ENCODE measurements around the gene RNU6-7. TPM values are rescaled to one million over a fixed set of nuclear protein-coding genes. Genes with fewer than 3 reads are reported as not detected.

RNU6-7 gene
- total RNA-seq, 1 experiment from 2014 or later, result not detected

DNA sequence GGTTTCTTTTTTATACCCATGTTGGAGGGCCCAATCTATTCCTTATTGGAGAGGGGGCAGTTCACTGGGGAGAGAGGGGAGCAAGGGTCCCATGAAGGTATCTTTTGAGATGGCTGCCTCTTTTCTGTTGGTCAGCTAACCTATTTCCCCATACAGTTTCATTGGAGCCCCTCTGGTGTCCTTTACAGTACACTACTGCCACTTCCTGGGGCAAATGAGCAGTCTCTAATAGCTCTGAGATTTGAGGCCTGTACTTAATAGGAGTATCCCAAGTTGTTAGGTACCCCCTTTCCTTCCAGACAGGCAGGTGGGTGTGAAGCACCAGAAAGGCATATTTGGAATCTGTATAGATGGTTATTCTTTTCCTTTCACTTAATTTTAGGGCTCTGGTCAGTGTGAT lies 42.6 kb downstream of the RNU6-7 start:
- Histone ChIP-seq H2BK120ac (ENCODE audit: low read depth, low read length, poor library complexity, severe bottlenecking) (no peak overlapping the region), H3K27me3 (ENCODE audit: insufficient read depth, low read length) (no peaks in the 10 kb centered on the region), H2AK5ac (ENCODE audit: insufficient read length, low read length) (no peak overlapping the region), H3K14ac (ENCODE audit: insufficient read depth, low read length) (no peak overlapping the region), H4K5ac (ENCODE audit: insufficient read length, low read depth, low read length) (no peak overlapping the region), H3K79me1 (ENCODE audit: insufficient read depth, low read depth, low read length, poor library complexity, severe bottlenecking) (no peaks in the 10 kb centered on the region), H4K91ac (ENCODE audit: insufficient read length, low read depth, low read length) (no peak overlapping the region), H3K79me2 (ENCODE audit: insufficient read depth, low read length) (no peaks in the 10 kb centered on the region), H4K20me1 (ENCODE audit: control insufficient read depth, insufficient read depth, insufficient read length) (no peaks in the 10 kb centered on the region), H4K8ac (replicated peaks; ENCODE audit: insufficient read length, low read depth, low read length) (no peak overlapping the region), H3T11ph (ENCODE audit: low read length) (no peak overlapping the region), H3K9ac (ENCODE audit: extremely low read depth, insufficient read length, low read length) (no peak overlapping the region), H3K56ac (ENCODE audit: insufficient read length, low read depth, low read length) (no peak overlapping the region), H3K18ac (ENCODE audit: insufficient read length, low read depth, low read length) (no peak overlapping the region), H2BK5ac (ENCODE audit: insufficient read length, low read length) (no peak overlapping the region), H3K4me1 (ENCODE audit: insufficient read depth, low read length) (no peaks in the 10 kb centered on the region), H2BK15ac (ENCODE audit: low read depth, low read length) (no peak overlapping the region), H2BK12ac (ENCODE audit: insufficient read length, low read depth, low read length) (no peak overlapping the region), H2AFZ (ENCODE audit: low read length) (no peak overlapping the region), H3K4me2 (ENCODE audit: insufficient read depth, insufficient read length, low read length) (no peak overlapping the region), H3K23me2 (ENCODE audit: insufficient read length, low read depth, low read length, poor library complexity, severe bottlenecking) (no peaks in the 10 kb centered on the region), H3K23ac (ENCODE audit: insufficient read length, low read depth, low read length) (no peak overlapping the region), H3K27ac (ENCODE audit: insufficient read length, low read depth, low read length) (no peak overlapping the region), H2BK20ac (ENCODE audit: low read depth, low read length, poor library complexity, severe bottlenecking) (no peak overlapping the region), H3K4ac (ENCODE audit: low read depth, low read length) (no peak overlapping the region), H3K9me3 (ENCODE audit: control insufficient read depth, low read depth, low read length) (peaks cover 15% of the 10 kb centered on the region)
- no peak overlapping the region for H3K27ac Mint-ChIP-seq
- peaks cover 5 to 14% (median 12%) of the 10 kb centered on the region in 3 experiments; a peak in 6 of 7 replicates for H3K36me3 Mint-ChIP-seq (ENCODE audit: insufficient read depth in 1 of 3, low read depth in 3 of 3)
- no peak overlapping the region for H3K4me3 Mint-ChIP-seq
- TF ChIP-seq, protein P1, sequence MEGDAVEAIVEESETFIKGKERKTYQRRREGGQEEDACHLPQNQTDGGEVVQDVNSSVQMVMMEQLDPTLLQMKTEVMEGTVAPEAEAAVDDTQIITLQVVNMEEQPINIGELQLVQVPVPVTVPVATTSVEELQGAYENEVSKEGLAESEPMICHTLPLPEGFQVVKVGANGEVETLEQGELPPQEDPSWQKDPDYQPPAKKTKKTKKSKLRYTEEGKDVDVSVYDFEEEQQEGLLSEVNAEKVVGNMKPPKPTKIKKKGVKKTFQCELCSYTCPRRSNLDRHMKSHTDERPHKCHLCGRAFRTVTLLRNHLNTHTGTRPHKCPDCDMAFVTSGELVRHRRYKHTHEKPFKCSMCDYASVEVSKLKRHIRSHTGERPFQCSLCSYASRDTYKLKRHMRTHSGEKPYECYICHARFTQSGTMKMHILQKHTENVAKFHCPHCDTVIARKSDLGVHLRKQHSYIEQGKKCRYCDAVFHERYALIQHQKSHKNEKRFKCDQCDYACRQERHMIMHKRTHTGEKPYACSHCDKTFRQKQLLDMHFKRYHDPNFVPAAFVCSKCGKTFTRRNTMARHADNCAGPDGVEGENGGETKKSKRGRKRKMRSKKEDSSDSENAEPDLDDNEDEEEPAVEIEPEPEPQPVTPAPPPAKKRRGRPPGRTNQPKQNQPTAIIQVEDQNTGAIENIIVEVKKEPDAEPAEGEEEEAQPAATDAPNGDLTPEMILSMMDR (conservative IDR thresholded peaks at IDR 0.05), result peak; percentile 32; the same call in 1 of the 3 replicates
- H3K4me1 Mint-ChIP-seq, result no peaks in the 10 kb centered on the region
- peaks cover 3% of the 10 kb centered on the region; the same call in 1 of the 2 replicates for H3K27me3 Mint-ChIP-seq (ENCODE audit: low read depth)
- peaks cover 21 to 23% of the 10 kb centered on the region in 2 experiments for H3K9me3 Mint-ChIP-seq
- DNase-seq, result no peak
